Measurements from ENCODE around the gene SHROOM3.

Gene SHROOM3

DNA sequence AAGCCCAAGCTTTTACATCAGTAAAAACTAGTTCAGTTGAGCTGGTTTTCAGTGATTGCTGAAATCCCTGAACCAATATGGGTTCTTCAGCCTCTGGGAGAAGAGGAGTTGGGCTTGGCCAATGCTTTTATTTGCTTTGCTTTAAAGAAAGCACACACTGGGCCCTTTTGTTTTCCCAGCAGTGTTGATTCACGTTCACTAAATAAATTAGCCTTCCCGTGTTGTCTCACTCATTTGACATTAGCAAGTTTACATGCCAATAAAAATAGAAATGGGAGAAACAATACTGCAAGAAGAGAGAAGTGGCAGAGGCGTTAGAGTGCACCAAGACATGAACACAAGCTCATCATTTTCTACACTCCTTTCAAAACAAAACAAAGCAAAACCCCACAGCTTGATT lies 136.2 kb downstream of the SHROOM3 start:
- DNase-seq, result no peak

GRCh38 chr4:76572224-76572623 lies 137.2 kb downstream of the SHROOM3 start:
- no peak for DNase-seq

GRCh38 chr4:76576824-76577223 lies 141.8 kb downstream of the SHROOM3 start:
- DNase-seq, result no peak

- DNase-seq, result no peak
Measured at GRCh38 chr4:76578002-76578560, 143.1 kb downstream of the SHROOM3 start.

GRCh38 chr4:76579596-76580375 lies 144.8 kb downstream of the SHROOM3 start:
- DNase-seq, result no peak

DNA sequence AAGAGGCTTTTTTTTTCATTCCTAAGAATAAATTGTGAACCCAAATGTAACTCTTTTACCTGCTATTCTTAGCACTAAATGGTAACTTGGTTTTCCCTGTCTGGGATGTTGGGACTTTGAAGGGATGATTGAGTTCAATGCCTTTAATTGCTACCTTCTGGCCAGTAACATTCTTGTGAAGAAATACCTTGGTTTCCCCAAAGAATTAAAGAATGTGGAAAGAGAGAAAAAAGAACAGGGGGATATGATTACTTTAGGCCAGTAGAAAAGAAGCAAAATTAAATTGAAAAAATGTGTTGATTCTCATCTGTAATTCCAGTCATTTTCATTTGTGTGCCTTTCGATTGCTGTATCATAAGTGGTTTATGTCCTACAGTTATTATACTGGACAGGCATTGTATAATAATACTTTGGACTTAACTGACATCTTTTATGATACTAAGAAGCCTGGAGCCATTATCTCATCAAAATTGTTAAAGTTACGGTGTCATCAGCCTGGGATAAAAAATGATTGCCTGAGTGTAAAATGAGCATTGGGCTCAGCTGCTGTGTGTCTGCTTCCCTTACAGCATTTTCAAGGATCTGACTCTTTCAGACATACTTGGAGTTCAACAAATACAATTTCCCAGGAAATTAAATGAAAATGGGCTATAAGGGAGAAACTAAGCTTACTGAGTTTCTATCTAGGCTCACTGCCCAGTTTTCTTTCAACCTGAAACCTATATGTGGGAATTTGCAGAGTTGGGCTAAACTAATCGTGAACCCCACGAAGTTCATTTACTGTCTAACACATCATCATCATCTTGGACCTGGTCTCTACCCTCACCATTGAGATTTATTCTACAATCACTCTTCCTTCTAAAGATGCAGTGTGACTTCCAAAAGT lies 146.3 kb downstream of the SHROOM3 start:
- no peak for DNase-seq

GRCh38 chr4:76582074-76582816 lies 147.2 kb downstream of the SHROOM3 start:
- DNase-seq, result no peak

DNA sequence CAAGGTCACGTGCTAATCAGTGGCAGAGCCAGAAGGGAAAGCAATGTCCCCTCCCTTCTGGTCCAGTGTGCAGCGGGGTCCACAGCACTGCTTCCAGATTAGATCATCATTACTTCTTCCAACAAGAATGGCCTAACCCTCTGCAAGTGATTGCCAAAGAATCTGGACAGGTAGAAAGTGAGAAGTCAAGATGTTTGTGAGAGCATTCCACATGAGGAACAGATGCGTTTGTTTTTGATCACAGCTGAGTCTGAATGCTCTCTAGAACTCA lies 147.7 kb downstream of the SHROOM3 start:
- DNase-seq, result no peak

- no peak for DNase-seq
Measured at GRCh38 chr4:76584241-76585152, 149.5 kb downstream of the SHROOM3 start.

DNA sequence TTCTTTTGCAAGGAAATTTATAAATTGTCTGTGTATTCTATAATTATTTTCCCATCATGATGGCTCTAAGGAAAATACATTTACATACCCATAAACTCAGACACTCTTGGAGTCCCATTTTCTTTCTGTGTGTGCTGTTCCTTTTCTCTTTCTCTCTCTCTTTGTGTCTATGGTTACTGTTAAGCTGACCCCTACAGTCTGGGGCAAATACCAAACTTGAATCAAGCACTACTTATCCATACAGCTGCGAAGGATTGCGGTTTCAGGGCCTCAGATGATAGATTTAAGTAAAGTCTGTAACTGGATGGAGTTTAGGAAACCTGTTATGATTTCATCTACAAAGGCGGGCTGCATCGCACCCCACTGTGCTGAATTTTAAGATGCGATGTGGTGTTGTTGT lies 150.2 kb downstream of the SHROOM3 start:
- no peak for DNase-seq

- no peak for DNase-seq
Measured at GRCh38 chr4:76585897-76586360, 150.9 kb downstream of the SHROOM3 start.

GRCh38 chr4:76588274-76588673 lies 153.2 kb downstream of the SHROOM3 start:
- DNase-seq, result no peak

GRCh38 chr4:76589402-76589801 lies 154.4 kb downstream of the SHROOM3 start:
- DNase-seq, result no peak

DNA sequence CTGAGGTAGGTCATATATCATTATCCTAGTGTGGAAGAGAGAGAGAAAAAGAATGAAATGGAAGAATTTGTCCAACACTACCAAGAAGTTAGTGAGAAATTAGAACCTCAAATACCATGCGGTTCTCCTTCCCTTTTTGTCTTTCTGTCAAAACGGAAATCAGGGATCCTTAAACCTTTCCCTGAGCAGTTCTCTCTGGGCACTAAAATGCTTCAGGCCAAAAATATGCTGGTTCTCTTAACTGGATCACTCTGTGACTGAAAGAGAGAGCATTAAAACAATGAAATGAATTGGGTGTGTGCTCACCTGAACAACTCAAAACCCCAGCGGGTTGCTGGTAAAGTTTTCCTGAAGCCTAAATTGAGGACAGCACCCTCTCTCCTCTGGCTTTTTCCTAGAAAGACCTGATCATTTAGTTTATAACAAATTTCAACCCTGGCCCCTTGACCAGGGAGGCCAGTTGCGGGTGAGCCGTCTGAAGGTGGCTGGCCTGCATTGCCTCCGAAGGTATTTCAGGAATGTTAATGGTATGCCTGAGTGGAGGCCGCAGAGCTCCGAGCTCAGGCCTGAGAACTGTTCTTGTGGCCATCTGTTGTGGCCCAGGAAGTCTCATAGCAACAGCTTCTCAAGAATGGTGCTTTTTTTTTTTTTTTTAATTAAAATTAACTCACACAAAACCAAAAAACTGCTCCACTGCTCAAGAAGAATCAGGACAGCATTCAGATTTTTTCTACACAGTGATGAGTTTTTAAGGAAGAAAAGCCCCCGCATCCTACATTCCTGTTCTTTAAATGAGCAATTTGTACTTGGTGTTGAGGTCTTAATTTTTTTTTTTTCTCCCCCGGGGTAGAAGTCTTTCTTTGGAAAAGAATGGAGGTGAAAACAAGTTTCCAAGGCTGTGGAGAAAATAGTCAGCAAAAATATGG lies 155.1 kb downstream of the SHROOM3 start:
- no peak for DNase-seq

DNA sequence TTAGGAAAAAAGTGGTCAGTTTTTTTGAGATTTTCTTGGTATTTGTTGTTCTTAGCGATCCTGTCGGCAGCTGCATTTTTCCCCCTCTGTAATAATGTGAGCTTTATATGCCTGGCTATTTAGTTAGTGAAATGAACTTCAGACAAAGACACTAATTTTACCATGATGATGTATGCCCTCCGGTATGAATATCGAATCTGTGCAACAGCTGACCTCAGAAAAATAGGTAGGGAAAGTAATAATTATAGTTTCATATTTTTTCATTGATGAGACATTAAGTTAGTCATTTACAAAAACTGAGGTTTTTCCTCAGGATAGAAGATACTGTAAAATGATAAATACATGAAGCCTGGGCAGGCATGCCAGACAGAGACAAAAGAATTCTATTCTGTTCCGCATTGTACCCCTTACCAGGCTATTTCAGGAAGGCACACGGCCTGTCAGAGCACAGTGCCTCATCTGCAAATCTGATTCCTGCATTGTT lies 155.8 kb downstream of the SHROOM3 start:
- DNase-seq, result no peak

DNA sequence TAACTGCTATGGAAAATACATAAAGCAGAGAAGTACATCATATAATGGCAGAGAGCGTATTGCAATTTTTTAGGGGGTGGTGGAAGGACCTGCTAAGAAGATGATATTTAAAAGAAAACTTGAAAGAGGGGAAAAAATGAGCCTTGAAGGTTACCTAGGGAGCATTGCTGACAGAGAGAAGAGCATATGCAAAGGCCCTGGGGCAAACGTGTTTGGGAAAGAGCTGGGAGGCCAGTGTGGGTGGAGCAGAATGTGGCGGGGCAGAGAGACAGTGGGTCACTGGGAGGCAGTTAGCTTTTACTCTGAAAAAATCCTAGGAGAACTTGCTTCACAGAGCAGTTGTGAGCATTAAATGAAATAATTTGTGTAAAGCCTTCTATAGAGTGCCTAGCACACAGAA lies 157.0 kb downstream of the SHROOM3 start:
- DNase-seq, result no peak

DNA sequence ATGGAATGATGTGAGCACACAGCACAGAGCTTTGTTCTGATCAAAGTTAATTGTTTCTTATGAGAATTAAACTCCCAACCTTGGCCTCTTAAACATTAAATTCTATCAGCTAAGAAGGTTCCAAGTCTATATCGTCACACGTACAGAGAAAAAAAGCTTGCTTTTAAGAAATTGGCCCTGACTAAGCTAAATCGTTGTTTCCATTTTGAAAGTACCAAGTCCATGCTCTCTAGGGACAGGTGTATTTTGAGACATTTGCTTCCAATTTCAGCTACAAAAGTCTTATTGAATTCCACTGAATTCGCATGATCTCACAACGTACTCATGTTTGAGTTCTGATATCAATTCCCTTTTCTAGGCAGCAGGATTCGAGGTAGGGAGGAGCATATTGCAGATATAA lies 157.4 kb downstream of the SHROOM3 start:
- DNase-seq, result no peak

GRCh38 chr4:76594173-76594572 lies 159.1 kb downstream of the SHROOM3 start:
- no peak for DNase-seq

DNA sequence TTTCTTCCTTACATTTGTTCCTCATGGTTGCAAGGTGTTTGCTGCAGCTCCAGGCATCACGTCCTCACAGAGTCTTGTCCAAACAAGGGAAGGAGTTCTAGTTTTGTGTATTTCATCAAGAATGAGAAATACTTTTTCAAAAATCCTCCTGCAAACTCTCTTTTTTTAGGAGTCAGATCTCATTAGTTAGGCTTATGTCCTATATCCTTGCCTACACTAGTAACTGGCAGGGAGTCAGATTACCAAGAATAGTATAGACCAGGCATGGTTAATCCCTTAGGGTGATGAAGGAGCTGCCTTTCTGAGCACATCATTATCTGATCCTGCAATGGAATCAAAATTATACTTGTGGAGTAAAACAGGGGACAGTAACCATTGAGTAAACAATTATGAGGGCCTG lies 160.4 kb downstream of the SHROOM3 start:
- DNase-seq, result no peak

DNA sequence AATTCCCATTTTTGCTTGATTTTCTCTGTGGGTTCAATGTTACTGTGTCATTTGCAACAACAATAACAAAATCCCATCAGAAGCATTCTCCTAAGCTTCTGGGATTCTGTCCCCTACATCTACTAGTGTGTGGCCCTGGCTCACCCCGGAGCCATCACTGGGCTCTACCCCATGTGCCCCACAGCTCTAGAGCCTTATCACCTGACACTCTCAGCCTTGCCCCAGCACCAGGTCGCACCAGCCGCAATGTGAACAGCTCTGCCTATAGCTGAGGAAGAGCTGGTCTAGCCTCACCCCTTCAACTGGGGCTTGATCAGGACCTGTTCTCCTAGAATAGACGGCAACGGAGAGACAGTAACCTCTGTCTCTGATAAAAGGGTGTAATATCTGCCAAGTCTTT lies 161.7 kb downstream of the SHROOM3 start:
- DNase-seq, result no peak
